H1 (cell line): ENCODE measurements around the gene MAGI1. TPM values are rescaled to one million over a fixed set of nuclear protein-coding genes. Genes with fewer than 3 reads are reported as not detected.

Experiments used
- BRCA1 ChIP-seq: IDR thresholded peaks from 2 replicates; pipeline ENCODE4 v1.6.1; 2012; ENCODE audit warnings: low read depth, low read length, improper control_type of control experiment
- CBX5 ChIP-seq: fragments of 300-800, 300-1000 bp; sonication (generic); IDR thresholded peaks from 2 replicates; pipeline ENCODE4 v1.7.1; 2016; ENCODE audit warnings: antibody characterized with exemption, low read length, low read depth
- EZH2 ChIP-seq: fragments of 200-600 bp; sonication (generic); IDR thresholded peaks from 2 replicates; pipeline ENCODE4 v1.7.1; 2012; ENCODE audit warnings: low read depth, mild to moderate bottlenecking, moderate library complexity, low read length, inconsistent platforms; ENCODE audit not compliant: severe bottlenecking
- HDAC6 ChIP-seq: IDR thresholded peaks from one replicate; pipeline ENCODE4 v1.7.1; 2012; ENCODE audit warnings: low read depth, mild to moderate bottlenecking, inconsistent platforms, low read length, moderate library complexity
- JUND ChIP-seq: IDR thresholded peaks from 2 replicates; pipeline ENCODE4 v1.6.1; 2011; ENCODE audit warnings: mild to moderate bottlenecking, improper control_type of control experiment, low read length
- KDM1A ChIP-seq: fragments of 200-600, 300-600 bp; sonication (generic); IDR thresholded peaks from 2 replicates; pipeline ENCODE4 v1.7.1; 2016; ENCODE audit warnings: mild to moderate bottlenecking, low read length, borderline replicate concordance
- KDM4A ChIP-seq: IDR thresholded peaks from one replicate; pipeline ENCODE4 v1.7.1; 2012; ENCODE audit warnings: low read depth, mild to moderate bottlenecking, moderate library complexity, low read length, inconsistent platforms; ENCODE audit not compliant: severe bottlenecking
- POLR2A ChIP-seq, 2 experiments: IDR thresholded peaks; 1 replicate in 1 of 2; 2 replicates in 1 of 2; pipeline ENCODE4 v1.6.1; 2011; ENCODE audit warnings: low read depth in 2 of 2, low read length in 2 of 2, mild to moderate bottlenecking in 2 of 2; ENCODE audit errors: control extremely low read depth in 1 of 2
- POU5F1 ChIP-seq: IDR thresholded peaks from 2 replicates; pipeline ENCODE4 v1.6.1; 2011; ENCODE audit warnings: low read depth, mild to moderate bottlenecking, low read length, moderate library complexity
- RAD21 ChIP-seq, 2 experiments: IDR thresholded peaks in 1 of 2; conservative IDR thresholded peaks in 1 of 2; 2 replicates each; pipeline ENCODE4 v1.6.1; 2011; ENCODE audit warnings: low read depth in 2 of 2, low read length in 2 of 2, improper control_type of control experiment in 1 of 2, inconsistent platforms in 1 of 2, mild to moderate bottlenecking in 1 of 2, moderate library complexity in 1 of 2
- RBBP5 ChIP-seq: IDR thresholded peaks from 2 replicates; pipeline ENCODE4 v1.7.1; 2012; ENCODE audit warnings: low read depth, mild to moderate bottlenecking, inconsistent platforms, low read length, moderate library complexity, borderline replicate concordance
- RXRA ChIP-seq: IDR thresholded peaks from 2 replicates; pipeline ENCODE4 v1.6.1; 2011; ENCODE audit warnings: low read depth, mild to moderate bottlenecking, low read length, moderate library complexity; ENCODE audit not compliant: insufficient read depth
- SIN3A ChIP-seq, 2 experiments: IDR thresholded peaks in 1 of 2; conservative IDR thresholded peaks in 1 of 2; 2 replicates each; pipeline ENCODE4 v1.6.1; 2011 to 2012; ENCODE audit warnings: low read length in 2 of 2, improper control_type of control experiment in 1 of 2, low read depth in 1 of 2, mild to moderate bottlenecking in 1 of 2
- SIX5 ChIP-seq: IDR thresholded peaks from 2 replicates; pipeline ENCODE4 v1.6.1; 2011; ENCODE audit warnings: mild to moderate bottlenecking, low read depth, low read length
- YY1 ChIP-seq: IDR thresholded peaks from 2 replicates; pipeline ENCODE4 v1.6.1; 2011; ENCODE audit warnings: low read depth, mild to moderate bottlenecking, low read length
- polyA plus RNA-seq, 7 experiments: library from polyadenylated mRNA; depleted of rRNA in 3 of 7; stranded (reverse) in 5 of 7; unstranded in 2 of 7; fragments of >200 nt in 5 of 7; fragments of 200-250 nt in 2 of 7; gene quantifications; 1 replicate in 5 of 7; 2 replicates in 1 of 7; 4 replicates in 1 of 7; pipeline versions ENCODE4 v1.2.1 to v1.2.3, GENCODE V29; 2011 to 2013; ENCODE audit warnings: missing spikeins in 2 of 7, mixed read lengths in 2 of 7
- total RNA-seq: library from RNA; stranded (reverse); fragmentation: NEBNext Ultra II Directional; extraction: Animal tissue kit (Norgen Biotek cat#: 25700); gene quantifications from 2 replicates; pipeline ENCODE4 v1.2.1, GENCODE V29; 2021
- TF ChIP-seq, protein P1 (sequence below): IDR thresholded peaks from 2 replicates; pipeline ENCODE4 v1.6.1; 2012; ENCODE audit warnings: low read length, inconsistent platforms
- TF ChIP-seq, protein P2 (sequence below), 3 experiments: IDR thresholded peaks; 1 replicate in 2 of 3; 2 replicates in 1 of 3; pipeline versions ENCODE4 v1.5.1 to v1.6.1; 2011; ENCODE audit warnings: low read length in 3 of 3, mild to moderate bottlenecking in 3 of 3, inconsistent platforms in 2 of 3, low read depth in 1 of 3, moderate library complexity in 1 of 3; ENCODE audit not compliant: insufficient read depth in 1 of 3; ENCODE audit errors: control extremely low read depth in 1 of 3
- TF ChIP-seq, protein P3 (sequence below): IDR thresholded peaks from 2 replicates; pipeline ENCODE4 v1.6.1; 2011; ENCODE audit warnings: low read length, improper control_type of control experiment
- TF ChIP-seq, protein P4 (sequence below): IDR thresholded peaks from 2 replicates; pipeline ENCODE4 v1.6.1; 2012; ENCODE audit warnings: inconsistent platforms

The MAGI1 gene
- total and polyA plus RNA-seq, 2 of the 8 experiments (the other 6 are each of a cell fraction or from before 2014, with no cell fraction given), result 19.8 to 78.0 TPM

DNA sequence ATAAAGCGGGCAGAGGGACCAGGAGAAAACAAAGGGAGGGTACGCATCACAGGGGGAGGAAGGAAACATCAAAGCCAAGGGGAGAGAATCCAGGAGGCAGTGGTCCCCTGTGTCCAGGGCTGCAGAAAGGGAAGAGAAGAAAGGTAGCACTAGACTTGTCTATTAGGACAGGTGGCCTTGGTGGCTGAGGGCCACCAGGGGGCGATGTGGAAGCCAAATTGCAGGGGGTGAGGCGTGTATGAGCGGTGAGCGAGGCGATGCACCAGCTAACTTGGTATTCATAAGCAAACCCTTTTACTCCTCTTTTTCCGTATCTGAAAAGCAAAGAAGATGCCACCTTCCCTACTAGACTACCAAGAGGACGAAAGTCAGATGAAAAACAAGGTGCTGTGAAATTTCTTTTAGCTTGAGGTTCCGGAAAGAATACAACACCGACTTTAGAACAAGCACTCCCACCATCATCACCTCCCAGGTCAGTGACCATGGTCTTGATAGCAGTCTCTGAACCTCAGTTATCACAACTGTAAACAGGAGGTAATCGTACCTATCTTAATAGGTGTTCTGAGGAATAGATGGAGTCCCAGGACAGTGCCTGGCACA, 696.5 kb downstream of the MAGI1 start (continued):
- TF ChIP-seq, protein P1, sequence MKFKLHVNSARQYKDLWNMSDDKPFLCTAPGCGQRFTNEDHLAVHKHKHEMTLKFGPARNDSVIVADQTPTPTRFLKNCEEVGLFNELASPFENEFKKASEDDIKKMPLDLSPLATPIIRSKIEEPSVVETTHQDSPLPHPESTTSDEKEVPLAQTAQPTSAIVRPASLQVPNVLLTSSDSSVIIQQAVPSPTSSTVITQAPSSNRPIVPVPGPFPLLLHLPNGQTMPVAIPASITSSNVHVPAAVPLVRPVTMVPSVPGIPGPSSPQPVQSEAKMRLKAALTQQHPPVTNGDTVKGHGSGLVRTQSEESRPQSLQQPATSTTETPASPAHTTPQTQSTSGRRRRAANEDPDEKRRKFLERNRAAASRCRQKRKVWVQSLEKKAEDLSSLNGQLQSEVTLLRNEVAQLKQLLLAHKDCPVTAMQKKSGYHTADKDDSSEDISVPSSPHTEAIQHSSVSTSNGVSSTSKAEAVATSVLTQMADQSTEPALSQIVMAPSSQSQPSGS, result no peak
- TF ChIP-seq, protein P2, sequence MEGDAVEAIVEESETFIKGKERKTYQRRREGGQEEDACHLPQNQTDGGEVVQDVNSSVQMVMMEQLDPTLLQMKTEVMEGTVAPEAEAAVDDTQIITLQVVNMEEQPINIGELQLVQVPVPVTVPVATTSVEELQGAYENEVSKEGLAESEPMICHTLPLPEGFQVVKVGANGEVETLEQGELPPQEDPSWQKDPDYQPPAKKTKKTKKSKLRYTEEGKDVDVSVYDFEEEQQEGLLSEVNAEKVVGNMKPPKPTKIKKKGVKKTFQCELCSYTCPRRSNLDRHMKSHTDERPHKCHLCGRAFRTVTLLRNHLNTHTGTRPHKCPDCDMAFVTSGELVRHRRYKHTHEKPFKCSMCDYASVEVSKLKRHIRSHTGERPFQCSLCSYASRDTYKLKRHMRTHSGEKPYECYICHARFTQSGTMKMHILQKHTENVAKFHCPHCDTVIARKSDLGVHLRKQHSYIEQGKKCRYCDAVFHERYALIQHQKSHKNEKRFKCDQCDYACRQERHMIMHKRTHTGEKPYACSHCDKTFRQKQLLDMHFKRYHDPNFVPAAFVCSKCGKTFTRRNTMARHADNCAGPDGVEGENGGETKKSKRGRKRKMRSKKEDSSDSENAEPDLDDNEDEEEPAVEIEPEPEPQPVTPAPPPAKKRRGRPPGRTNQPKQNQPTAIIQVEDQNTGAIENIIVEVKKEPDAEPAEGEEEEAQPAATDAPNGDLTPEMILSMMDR (IDR thresholded peaks at IDR 0.05; ENCODE audit: control extremely low read depth in 1 of 3, insufficient read depth in 1 of 3, low read depth in 1 of 3, low read length in 3 of 3), result peak; percentile 82 to 97 (median 96)
- no peak for TF ChIP-seq BRCA1
- no peak for TF ChIP-seq POU5F1
- TF ChIP-seq RAD21 (IDR thresholded peaks at IDR 0.05 in 1 of 2, conservative IDR thresholded peaks at IDR 0.05 in 1 of 2; ENCODE audit: low read depth in 2 of 2, low read length in 2 of 2), result peak; percentile 74 to 84
- TF ChIP-seq POLR2A (IDR thresholded peaks at IDR 0.05; ENCODE audit: control extremely low read depth in 1 of 2, low read depth in 2 of 2, low read length in 2 of 2), result no peak
- TF ChIP-seq, protein P3, sequence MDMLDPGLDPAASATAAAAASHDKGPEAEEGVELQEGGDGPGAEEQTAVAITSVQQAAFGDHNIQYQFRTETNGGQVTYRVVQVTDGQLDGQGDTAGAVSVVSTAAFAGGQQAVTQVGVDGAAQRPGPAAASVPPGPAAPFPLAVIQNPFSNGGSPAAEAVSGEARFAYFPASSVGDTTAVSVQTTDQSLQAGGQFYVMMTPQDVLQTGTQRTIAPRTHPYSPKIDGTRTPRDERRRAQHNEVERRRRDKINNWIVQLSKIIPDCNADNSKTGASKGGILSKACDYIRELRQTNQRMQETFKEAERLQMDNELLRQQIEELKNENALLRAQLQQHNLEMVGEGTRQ, result no peak
- TF ChIP-seq, protein P4, sequence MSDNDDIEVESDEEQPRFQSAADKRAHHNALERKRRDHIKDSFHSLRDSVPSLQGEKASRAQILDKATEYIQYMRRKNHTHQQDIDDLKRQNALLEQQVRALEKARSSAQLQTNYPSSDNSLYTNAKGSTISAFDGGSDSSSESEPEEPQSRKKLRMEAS, result peak; percentile 43; the same call in 1 of the 2 replicates
- TF ChIP-seq JUND, result no peak
- TF ChIP-seq EZH2, result no peak
- no peak for TF ChIP-seq RBBP5
- no peak for TF ChIP-seq HDAC6
- no peak for TF ChIP-seq YY1
- TF ChIP-seq CBX5, result no peak
- no peak for TF ChIP-seq SIX5
- TF ChIP-seq KDM1A, result no peak
- no peak for TF ChIP-seq SIN3A (conservative IDR thresholded peaks at IDR 0.05 in 1 of 2, IDR thresholded peaks at IDR 0.05 in 1 of 2; ENCODE audit: low read depth in 1 of 2, low read length in 2 of 2)
- TF ChIP-seq RXRA, result no peak
- TF ChIP-seq KDM4A, result no peak
